GM21526 (cell line): ENCODE data around the gene ZNF254.
A peak's percentile ranks its signal among the peaks of the same experiment; 100 is the strongest.
"Not testable (repeated sequence)": the region's sequence is repeated elsewhere in the genome, so short reads cannot be mapped to it uniquely, and the experiment has no call there.

Experiments used
- ATAC-seq: cut with Tn5 transposase; IDR thresholded peaks from one replicate; pipeline ENCODE4 v1.9.1; 2021; ENCODE audit warnings: moderate library complexity; ENCODE audit not compliant: unreplicated experiment, low FRiP score

ZNF254 gene

DNA sequence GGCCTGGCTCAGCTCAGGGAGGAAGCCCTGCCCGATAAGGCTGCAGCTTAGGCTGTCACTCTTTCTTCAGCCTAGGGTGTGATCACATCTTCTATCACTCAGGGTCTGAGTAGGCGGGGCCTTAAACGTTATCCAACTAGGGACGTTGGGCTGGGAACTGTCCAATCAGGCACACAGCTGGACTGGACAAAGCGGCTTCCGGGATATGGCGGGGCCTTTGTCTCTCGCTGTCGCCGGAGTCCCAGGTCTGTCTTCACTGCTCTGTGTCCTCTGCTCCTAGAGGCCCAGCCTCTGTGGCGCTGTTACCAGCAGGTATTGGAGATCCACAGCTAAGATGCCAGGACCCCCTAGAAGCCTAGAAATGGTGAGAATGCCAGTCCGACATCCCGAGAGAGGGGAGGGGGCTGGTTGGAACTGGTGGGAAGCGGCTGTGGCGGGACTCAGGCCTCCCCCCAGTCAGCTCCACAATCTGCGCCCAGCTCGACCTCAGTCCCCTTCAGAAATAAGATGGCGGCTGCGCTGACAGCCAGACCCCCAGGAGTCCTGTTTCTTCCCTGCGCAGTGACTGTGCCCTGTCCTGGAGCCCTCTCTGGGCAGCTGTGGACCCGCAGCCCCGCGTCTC is at the start of gene ZNF254:
Gene ZNF254 (plus strand): TSS at position 214 of the 622 bp plus-strand sequence. CDS start 121 bp downstream, at position 335.
- peak; percentile 99 for ATAC-seq

DNA sequence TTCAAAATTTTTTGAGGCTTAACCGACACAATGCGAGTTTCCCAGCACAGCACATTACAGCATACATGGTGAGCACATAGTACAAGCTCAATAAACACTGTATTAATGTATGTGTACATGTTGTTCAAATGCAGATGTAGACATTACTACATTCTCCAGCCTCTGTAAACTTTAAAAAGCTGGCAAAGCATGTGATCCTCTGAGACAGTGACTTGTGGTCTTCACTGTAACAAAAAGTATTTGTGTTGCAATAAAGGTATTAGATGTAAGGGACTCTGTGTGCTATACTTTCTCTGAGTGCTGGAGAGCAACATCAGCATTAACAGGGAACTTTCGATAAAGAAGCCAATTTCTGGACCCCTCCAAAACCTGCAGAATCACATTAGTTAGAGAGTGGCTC is 46.4 kb upstream of the ZNF254 start:
- ATAC-seq: no peak

DNA sequence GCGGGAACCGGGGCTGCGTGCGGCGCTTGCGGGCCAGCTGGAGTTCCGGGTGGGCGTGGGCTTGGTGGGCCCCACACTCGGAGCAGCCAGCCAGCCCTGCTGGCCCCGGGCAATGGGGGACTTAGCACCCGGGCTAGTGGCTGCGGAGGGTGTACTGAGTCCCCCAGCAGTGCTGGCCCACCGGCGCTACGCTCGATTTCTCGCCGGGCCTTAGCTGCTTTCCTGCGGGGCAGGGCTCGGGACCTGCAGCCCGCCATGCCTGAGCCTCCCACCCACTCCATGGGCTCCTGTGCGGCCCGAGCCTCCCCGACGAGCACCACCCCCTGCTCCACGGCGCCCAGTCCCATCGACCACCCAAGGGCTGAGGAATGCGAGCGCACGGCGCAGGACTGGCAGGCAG is 45.7 kb upstream of the ZNF254 start:
- ATAC-seq: not testable (repeated sequence)

DNA sequence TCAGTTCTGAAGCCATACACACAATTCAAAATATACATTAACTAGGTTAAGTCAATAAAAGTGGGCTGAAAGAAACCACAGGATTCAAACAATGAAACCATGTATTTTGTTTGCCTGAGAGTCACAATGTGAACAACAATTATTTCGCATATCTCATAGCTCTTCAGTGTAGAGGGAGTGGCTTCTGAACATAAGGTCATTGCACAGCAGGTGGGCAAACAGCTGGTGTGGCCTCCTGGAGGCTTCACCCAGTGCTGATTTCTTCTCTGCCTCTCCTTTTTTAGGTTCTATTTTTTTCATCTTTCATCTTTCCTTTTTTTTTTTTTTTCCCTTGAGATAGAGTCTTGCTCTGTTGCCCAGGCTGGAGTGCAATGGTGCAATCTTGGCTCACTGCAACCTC is 40.4 kb upstream of the ZNF254 start:
- no peak for ATAC-seq

DNA sequence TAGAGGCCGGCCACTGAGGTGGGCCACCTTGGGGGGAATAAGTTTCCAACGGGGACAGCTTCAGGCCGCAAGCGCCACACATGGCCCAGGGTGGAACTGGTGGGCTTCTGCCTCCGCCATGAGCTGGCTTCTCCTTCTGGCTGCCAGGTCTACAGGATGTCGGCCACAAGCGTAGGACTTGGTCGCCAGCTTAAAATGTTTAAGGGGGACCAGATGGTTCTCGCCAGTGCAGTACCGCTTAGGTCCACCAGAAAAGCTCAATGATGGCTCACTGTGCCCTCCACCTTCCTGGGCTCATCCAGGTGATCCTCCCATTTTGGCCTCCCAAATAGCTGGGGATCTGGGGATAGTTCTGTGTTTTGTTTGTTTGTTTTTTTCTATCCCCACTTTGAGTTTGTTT is 38.7 kb upstream of the ZNF254 start:
- ATAC-seq: no peak

DNA sequence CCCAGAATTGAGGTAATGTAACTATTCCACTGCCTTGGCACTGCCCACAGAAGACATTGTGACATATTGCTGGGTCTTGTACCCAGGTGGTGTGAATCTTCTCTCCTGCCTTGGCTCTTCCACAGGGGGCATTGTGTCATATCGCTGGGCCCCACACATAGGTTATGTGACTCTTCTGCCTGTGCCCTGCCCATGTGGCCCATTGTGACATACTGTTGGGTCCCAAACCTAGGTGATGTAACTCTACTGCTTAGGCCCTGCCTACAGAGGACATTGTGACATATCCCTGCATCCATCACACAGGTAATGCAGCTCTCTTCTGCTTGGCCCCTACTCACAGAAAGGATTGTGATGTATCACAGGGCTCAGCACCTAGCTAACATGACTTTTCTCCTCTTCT is 37.5 kb upstream of the ZNF254 start:
- no peak for ATAC-seq

DNA sequence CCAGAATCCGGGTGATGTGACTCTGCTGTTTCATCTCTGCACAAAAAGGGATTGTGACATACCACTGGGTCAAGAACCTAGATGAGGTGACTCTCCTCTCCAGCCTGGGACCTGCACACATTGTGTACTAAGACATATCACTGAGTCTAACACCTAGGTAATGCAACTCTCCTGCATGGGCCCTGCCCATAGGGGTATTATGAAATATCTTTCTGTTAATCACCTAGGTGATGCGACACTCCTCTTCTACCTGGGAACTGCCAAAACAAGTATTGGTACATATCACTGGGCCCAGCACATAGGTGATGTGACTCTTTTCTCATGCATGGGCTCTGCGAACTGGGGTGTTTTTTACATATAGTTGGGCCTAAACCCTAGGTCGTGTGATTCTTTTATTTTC is 35.5 kb upstream of the ZNF254 start:
- no peak for ATAC-seq

DNA sequence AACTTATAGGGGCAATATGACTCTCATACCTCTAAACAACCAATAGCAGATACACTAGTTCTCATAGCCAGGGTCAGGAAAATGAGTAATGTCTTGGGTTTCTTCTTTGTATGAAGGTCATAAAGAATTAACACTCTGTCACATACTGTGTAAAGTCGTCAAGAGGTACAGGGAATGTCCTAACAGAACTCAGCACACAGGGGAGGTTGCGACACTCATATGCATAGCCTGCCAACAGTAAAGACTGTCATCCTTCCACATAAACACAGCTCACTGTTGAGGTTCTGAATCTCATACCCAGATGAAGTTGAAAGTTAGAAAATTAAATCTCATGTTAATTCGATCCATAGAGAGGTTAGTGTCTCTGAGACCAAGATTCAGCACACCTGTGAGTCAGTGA is 34.2 kb upstream of the ZNF254 start:
- ATAC-seq: no peak

DNA sequence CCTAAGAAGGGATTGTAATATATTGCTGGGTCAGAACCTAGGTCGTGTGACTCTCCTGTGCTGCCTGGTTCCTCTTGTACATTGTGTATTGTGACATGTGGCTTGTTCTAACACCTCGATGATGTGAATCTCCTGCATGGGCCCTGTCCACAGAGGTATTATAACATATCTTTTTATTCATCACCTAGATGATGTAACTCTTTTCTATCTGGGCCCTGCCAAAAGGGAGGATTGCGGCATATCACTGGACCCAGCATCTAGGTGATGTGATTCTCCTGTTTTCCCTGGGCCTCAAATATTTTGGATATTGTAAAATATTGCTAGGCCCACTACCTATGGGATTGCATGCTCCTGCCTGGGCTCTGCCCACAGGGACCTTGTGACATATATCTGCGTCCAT is 33.4 kb upstream of the ZNF254 start:
- ATAC-seq: no peak

DNA sequence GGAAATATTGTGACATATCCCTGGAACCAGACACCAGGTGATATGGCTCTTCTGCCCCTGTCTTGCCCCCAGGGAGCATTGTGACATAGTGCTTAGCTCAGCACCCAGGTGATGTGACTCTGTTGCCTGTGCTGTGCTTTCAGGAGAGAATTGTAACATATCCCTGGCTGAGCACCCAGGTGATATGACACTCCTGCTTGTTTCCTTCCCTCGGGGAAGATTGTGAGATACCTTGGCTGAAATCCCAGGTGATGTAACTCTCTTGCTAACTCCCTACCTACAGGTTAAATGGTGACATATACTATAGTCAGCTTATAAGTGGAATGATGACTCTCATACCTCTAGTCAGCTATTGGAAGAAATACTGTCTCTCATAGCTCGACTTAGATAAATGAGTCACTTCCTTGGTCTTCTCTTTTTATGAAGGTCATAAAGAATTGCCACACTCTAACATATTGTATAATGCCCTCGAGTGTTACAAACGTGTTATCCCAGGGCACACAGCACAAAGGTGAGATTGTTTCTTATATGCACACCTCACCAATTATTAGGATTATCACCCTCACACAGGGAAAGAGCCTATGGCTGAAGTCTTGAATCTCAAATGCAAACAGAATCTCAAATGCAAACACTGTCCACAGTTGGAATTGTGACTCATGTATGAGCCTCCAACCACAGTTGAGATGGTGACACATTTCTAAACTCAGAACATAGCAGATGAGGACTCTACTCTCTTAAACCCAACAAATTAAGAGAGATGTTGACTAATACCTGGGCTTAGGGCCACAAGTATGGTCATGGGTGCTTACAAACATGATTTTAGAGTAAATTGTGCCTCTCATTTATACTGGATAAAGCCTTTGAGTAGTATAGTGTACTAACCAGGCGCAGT is 32.7 kb upstream of the ZNF254 start:
- ATAC-seq: no peak

DNA sequence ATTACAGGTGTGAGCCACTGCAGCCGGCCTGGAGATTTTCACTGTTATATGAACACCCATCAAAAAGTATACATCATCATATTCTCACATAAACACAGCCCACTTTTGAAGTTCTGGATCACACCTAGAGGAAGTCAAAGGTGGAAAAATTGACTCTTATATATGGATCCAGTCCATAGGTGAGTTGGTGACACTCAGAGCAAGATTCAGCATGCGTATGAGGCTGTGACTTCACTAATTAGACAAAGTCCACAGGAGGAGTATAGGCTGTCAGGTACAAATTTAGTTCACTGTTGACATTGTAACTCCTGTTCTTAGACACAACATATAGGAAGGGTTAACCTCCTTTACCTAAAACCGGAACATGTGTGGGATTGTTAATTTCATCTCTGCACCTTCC is 31.4 kb upstream of the ZNF254 start:
- no peak for ATAC-seq

DNA sequence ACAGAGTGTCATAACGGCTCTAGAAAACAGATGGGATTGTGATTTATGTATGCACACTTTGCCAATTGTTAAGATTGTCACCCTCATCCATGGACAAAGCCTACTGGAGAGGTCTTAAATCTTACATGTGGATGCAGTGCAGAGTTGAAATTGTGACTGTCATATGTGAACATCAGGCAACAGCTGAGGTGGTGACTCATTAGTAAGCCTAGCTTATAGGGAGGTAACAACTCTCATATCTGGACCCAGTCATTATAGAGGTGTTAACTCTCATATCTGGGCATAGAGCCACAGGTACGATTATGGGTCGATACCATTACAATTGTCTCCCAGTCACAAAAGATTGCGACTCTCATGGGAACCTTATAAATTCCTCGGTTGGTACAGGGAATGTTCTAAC is 29.8 kb upstream of the ZNF254 start:
- no peak for ATAC-seq

DNA sequence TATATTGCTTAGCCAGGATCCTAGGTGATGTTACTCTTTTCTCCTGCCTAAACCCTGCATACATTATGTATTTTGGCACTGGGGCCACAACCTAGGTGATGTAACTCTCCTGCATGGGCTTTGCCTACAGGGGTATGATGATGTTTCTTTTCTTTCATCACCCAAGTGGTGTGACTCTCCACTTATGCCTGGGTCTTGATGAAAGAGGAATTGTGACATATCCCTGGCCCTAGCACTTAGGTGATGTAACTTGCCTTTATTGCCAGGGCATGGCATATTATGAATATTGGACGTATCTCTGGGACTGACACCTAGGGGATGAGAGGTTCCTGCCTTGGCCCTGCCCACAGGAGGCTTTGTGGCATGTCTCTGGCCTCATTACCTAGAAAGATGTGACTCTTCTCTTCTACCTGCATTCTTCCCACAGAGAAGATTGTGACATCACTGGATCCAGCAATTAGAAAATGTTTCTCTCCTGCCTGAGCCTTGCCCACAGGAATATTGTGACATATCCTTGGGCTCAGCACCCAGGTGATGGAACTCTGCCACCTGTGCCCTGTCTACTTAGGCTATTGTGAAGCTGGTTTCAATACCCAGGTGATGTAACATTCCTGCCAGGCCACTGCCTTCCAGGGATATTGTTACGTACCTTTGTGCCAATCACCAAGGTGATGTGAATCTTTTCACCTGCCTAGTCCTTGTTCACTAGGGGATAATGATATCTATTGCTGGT is 27.3 kb upstream of the ZNF254 start:
- no peak for ATAC-seq

DNA sequence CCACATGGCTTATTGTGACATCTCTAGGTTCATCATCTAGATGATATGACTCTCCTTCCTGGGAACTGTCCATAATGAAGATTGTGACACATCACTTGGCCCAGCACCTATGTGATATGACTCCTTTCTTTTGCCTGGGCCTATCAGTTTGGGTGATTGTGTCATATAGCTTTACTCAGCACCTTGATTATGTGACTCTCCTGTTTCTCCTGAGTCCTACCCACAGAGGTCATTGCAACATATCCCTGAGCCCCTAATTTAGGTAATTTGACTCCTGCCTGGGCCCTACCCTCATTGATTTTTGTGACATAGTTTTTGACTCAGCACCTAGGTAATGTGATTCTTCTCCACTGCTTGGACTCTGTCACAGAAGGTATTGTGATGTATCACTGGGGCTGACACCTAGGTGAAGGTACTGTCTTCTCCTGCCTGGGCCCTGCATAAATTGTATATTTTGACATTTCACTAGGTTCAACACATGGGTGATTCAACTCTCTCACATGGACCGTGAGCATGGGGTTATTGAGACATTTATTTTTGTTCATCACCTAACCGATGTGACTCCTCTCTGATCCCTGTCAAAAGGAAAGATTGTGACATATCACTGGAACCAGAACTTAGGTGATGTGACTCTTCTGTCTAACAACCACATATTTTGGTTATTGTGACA is 26.2 kb upstream of the ZNF254 start:
- ATAC-seq: no peak

DNA sequence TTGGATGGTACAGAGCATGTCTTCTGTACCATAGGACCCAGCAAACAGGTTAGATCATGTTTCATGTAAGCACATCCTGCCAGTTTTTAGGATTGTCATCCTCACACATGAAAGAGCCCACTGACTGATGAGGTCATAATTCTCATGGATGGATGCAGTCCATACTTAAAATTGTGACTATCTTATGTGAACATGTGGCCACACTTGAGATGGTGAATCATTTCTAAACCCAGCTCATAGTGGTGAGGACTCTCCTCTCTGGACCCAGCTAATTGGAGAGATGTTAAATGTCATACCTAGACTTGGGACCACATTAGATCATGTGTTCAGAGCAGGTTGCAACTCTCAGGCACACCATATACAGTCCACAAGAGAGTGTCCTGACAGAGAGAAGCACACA is 24.8 kb upstream of the ZNF254 start:
- ATAC-seq: no peak

DNA sequence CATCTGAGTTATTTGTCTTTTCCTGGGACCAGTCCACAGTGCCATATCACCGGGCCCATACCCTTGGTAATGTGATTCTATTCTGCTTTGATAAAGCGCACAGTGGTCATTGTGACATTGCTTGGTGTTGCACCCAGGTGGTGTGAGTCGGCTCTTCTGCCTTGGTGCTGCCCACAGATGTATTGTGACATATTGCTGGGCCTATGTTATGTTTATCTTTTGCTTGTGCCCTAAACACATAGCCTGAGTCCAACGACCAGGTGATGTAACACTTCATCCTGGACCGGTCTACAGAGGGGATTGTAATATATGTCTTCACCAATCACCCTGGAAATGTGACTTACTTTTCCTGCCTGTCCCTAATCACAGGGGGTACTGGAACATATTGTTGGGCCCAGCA is 23.7 kb upstream of the ZNF254 start:
- no peak for ATAC-seq

DNA sequence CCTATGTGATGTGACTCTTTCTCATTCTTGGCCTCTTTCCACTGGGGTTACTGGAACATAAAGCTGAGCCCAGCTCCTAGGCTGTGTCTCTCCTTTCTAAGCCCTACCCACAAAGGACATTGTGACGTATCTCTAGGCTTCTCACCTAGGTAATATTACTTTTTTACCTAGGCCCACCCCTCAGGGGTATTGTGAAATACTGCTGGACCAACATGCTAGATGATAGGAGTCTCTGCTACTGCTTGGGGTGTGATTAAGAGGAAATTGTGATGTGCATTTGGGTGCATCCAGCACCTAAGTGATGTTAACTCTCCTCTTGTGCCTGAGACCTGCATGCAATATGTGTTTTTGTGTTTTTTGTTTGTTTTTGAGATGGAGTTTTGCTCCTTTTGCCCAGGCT is 22.8 kb upstream of the ZNF254 start:
- no peak for ATAC-seq

DNA sequence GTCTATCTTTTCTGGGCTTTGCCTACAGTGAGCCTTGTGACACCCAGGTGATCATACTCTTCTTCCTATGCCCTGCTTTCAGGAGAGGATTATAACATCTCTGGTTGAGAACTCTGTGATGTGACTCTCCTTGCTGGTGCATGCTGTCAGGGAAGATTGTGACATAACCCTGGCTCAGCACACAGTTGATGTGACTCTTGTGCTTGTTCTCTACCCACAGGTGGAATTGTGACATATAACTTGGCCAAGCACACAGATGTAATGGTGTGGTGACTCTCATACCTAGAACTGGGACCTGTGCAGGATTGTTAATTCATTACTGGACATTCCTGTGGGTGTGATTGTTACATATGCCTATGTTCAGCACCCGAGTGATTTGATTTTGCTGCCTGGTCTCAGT is 21.7 kb upstream of the ZNF254 start:
- ATAC-seq: no peak

DNA sequence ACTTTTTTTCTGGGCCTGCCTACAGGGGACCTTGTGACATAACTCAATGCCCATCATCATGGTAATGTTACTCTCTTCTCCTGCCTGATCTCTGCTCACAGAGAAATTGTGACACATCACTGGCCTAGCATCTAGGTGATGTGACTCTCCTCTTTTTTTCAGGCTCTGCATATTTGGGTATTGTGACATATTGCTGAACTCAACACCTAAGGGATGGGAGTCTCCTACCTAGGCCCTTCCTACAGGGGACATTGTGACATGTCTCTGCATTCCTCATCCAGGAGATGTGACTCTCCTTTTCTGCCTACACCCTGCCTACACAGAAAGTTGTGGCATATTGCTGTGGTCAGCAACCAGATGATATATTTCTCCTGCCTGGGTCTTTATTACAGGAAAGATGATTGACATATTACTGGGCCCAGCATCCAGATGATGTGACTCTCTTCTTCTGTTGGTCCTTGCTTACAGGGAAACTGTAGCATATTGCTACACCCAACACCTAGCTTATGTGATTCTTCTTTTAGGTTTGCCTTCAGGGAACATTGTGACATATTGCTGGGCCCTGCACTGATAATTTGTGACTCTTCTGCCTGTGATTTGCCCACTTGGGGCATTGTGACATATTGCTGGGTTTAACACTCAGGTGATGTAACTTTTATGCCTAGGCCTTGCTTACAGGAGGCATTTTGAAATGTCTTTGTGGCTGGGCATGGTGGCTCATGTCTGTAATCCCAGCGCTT is 21.0 kb upstream of the ZNF254 start:
- no peak for ATAC-seq

DNA sequence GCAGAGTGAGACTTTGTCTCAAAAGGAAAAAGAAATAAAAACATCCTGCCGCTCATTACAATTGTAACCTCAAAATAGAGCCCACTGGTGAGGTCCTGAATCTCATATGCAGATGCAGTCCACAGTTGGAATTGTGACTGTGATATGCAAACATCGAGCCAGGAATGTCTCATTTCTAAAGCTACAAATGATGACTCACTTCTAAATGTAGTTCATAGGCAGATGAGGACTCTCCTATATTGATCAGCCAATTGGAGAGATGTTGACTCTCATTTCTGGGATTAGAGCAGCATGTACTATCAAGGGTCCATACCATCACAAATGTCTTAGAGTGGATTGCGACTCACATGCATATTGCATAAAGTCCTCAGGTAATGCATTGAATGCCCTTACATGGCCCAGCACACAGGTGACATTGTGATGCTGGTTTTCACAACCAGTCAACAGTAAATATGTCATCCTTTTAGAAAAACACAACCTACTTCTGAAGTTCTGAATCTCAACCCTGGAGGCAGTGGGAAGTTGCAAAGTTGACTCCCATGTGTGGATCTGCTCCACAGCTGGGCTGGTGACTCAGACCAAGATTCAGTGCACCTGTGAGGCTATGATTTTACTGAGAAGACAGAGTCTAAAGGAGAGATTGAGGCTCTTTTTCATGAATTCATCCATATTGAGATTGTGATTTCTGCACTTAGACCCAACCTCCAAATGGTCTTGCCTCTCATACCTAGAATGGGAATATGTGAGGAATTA is 16.9 kb upstream of the ZNF254 start:
- no peak for ATAC-seq
